ENCODE measurements around the gene ADGRE3.

Gene ADGRE3

GRCh38 chr19:14715841-14716240 lies 41.2 kb upstream of the ADGRE3 start:
- Histone ChIP-seq H2BK12ac (ENCODE audit: low read length) (no peak overlapping the region), H4K91ac (ENCODE audit: low read depth, low read length) (no peak overlapping the region), H3K27me3 (ENCODE audit: insufficient read depth, low read length) (no peaks in the 10 kb centered on the region), H3K23ac (ENCODE audit: low read length) (no peak overlapping the region), H3K36me3 (ENCODE audit: control insufficient read depth in 1 of 2, insufficient read depth in 2 of 2, low read length in 2 of 2) (peaks cover 31 to 45% of the 10 kb centered on the region in 2 experiments), H3K9ac (ENCODE audit: low read length) (no peak overlapping the region), H3K4me3 (ENCODE audit: low read depth, low read length) (no peak overlapping the region), H2AFZ (ENCODE audit: insufficient read depth, low read length, poor library complexity) (no peak overlapping the region), H3K4me1 (ENCODE audit: control insufficient read depth in 1 of 2, insufficient read depth in 2 of 2, low read length in 2 of 2) (no peaks in the 10 kb centered on the region), H3K79me2 (ENCODE audit: control insufficient read depth, insufficient read depth, low read length, poor library complexity) (no peaks in the 10 kb centered on the region), H3K79me1 (ENCODE audit: low read length) (no peaks in the 10 kb centered on the region), H4K12ac (ENCODE audit: low read depth, low read length) (no peak overlapping the region), H3K4me2 (ENCODE audit: low read length) (no peak overlapping the region), H2BK120ac (ENCODE audit: insufficient read depth, low read length, poor library complexity) (no peak overlapping the region), H2AK5ac (ENCODE audit: low read length) (no peak overlapping the region), H2BK5ac (ENCODE audit: low read depth, low read length, poor library complexity) (no peak overlapping the region), H3K27ac (ENCODE audit: low read depth, low read length) (no peak overlapping the region), H4K8ac (ENCODE audit: low read depth, low read length) (no peak overlapping the region), H3K14ac (ENCODE audit: low read length) (no peak overlapping the region), H3K9me3 (ENCODE audit: insufficient read depth, low read depth, low read length) (peaks cover 39% of the 10 kb centered on the region), H3K18ac (ENCODE audit: low read length) (no peak overlapping the region), H3K4ac (ENCODE audit: low read depth, low read length) (no peak overlapping the region)
- no CpG with 5 or more reads among the region's 4 CpGs for WGBS (ENCODE audit: extremely low coverage, insufficient coverage, insufficient read length)
- DNase-seq = no peak

- Histone ChIP-seq H2BK120ac (ENCODE audit: insufficient read depth, low read length, poor library complexity) (no peak overlapping the region), H3K4me2 (ENCODE audit: low read length) (no peak overlapping the region), H3K14ac (ENCODE audit: low read length) (no peak overlapping the region), H3K18ac (ENCODE audit: low read length) (no peak overlapping the region), H2AFZ (ENCODE audit: insufficient read depth, low read length, poor library complexity) (no peak overlapping the region), H3K23ac (ENCODE audit: low read length) (no peak overlapping the region), H4K12ac (ENCODE audit: low read depth, low read length) (no peak overlapping the region), H3K79me2 (ENCODE audit: control insufficient read depth, insufficient read depth, low read length, poor library complexity) (no peaks in the 10 kb centered on the region), H4K8ac (ENCODE audit: low read depth, low read length) (no peak overlapping the region), H4K91ac (ENCODE audit: low read depth, low read length) (no peak overlapping the region), H3K36me3 (ENCODE audit: control insufficient read depth in 1 of 2, insufficient read depth in 2 of 2, low read length in 2 of 2) (peaks cover 45 to 69% of the 10 kb centered on the region in 2 experiments), H3K79me1 (ENCODE audit: low read length) (no peaks in the 10 kb centered on the region), H2BK5ac (ENCODE audit: low read depth, low read length, poor library complexity) (no peak overlapping the region), H3K4me3 (ENCODE audit: low read depth, low read length) (no peak overlapping the region), H2BK12ac (ENCODE audit: low read length) (no peak overlapping the region), H3K4ac (ENCODE audit: low read depth, low read length) (no peak overlapping the region), H3K27me3 (ENCODE audit: insufficient read depth, low read length) (no peaks in the 10 kb centered on the region), H3K9me3 (ENCODE audit: insufficient read depth, low read depth, low read length) (peaks cover 23% of the 10 kb centered on the region), H3K4me1 (ENCODE audit: control insufficient read depth in 1 of 2, insufficient read depth in 2 of 2, low read length in 2 of 2) (no peaks in the 10 kb centered on the region), H3K9ac (ENCODE audit: low read length) (no peak overlapping the region), H2AK5ac (ENCODE audit: low read length) (no peak overlapping the region), H3K27ac (ENCODE audit: low read depth, low read length) (no peak overlapping the region)
- DNase-seq = no peak
- no CpG with 5 or more reads among the region's 6 CpGs for WGBS (ENCODE audit: extremely low coverage, insufficient coverage, insufficient read length)
These were observed 29.8 kb upstream of the ADGRE3 start for GRCh38 chr19:14704450-14704849.

GRCh38 chr19:14703833-14704232 lies 29.2 kb upstream of the ADGRE3 start:
- Histone ChIP-seq H3K4me2 (ENCODE audit: low read length) (no peak overlapping the region), H2AK5ac (ENCODE audit: low read length) (no peak overlapping the region), H2BK12ac (ENCODE audit: low read length) (no peak overlapping the region), H3K14ac (ENCODE audit: low read length) (no peak overlapping the region), H4K12ac (ENCODE audit: low read depth, low read length) (no peak overlapping the region), H3K4ac (ENCODE audit: low read depth, low read length) (no peak overlapping the region), H2AFZ (ENCODE audit: insufficient read depth, low read length, poor library complexity) (no peak overlapping the region), H4K91ac (ENCODE audit: low read depth, low read length) (no peak overlapping the region), H3K23ac (ENCODE audit: low read length) (no peak overlapping the region), H3K27me3 (ENCODE audit: insufficient read depth, low read length) (no peaks in the 10 kb centered on the region), H3K4me3 (ENCODE audit: low read depth, low read length) (no peak overlapping the region), H2BK5ac (ENCODE audit: low read depth, low read length, poor library complexity) (no peak overlapping the region), H3K79me2 (ENCODE audit: control insufficient read depth, insufficient read depth, low read length, poor library complexity) (no peaks in the 10 kb centered on the region), H3K18ac (ENCODE audit: low read length) (no peak overlapping the region), H3K36me3 (ENCODE audit: control insufficient read depth in 1 of 2, insufficient read depth in 2 of 2, low read length in 2 of 2) (peaks cover 45 to 70% of the 10 kb centered on the region in 2 experiments), H2BK120ac (ENCODE audit: insufficient read depth, low read length, poor library complexity) (no peak overlapping the region), H3K4me1 (ENCODE audit: control insufficient read depth in 1 of 2, insufficient read depth in 2 of 2, low read length in 2 of 2) (no peaks in the 10 kb centered on the region), H3K79me1 (ENCODE audit: low read length) (no peaks in the 10 kb centered on the region), H3K9ac (ENCODE audit: low read length) (no peak overlapping the region), H4K8ac (ENCODE audit: low read depth, low read length) (no peak overlapping the region), H3K27ac (ENCODE audit: low read depth, low read length) (no peak overlapping the region), H3K9me3 (ENCODE audit: insufficient read depth, low read depth, low read length) (peaks cover 23% of the 10 kb centered on the region)
- WGBS (ENCODE audit: extremely low coverage, insufficient coverage, insufficient read length) = no CpG with 5 or more reads among the region's 6 CpGs
- no peak for DNase-seq

GRCh38 chr19:14700711-14701375 lies 26.2 kb upstream of the ADGRE3 start:
- Histone ChIP-seq H3K36me3 (ENCODE audit: control insufficient read depth in 1 of 2, insufficient read depth in 2 of 2, low read length in 2 of 2) (peaks cover 39 to 60% of the 10 kb centered on the region in 2 experiments), H4K12ac (ENCODE audit: low read depth, low read length) (no peak overlapping the region), H2BK12ac (ENCODE audit: low read length) (no peak overlapping the region), H3K9ac (ENCODE audit: low read length) (no peak overlapping the region), H3K79me2 (ENCODE audit: control insufficient read depth, insufficient read depth, low read length, poor library complexity) (no peaks in the 10 kb centered on the region), H3K27me3 (ENCODE audit: insufficient read depth, low read length) (no peaks in the 10 kb centered on the region), H2BK120ac (ENCODE audit: insufficient read depth, low read length, poor library complexity) (no peak overlapping the region), H3K4ac (ENCODE audit: low read depth, low read length) (no peak overlapping the region), H4K8ac (ENCODE audit: low read depth, low read length) (no peak overlapping the region), H4K91ac (ENCODE audit: low read depth, low read length) (no peak overlapping the region), H3K9me3 (ENCODE audit: insufficient read depth, low read depth, low read length) (peaks cover 13% of the 10 kb centered on the region), H3K18ac (ENCODE audit: low read length) (no peak overlapping the region), H3K4me1 (ENCODE audit: control insufficient read depth in 1 of 2, insufficient read depth in 2 of 2, low read length in 2 of 2) (no peaks in the 10 kb centered on the region), H3K27ac (ENCODE audit: low read depth, low read length) (no peak overlapping the region), H3K4me3 (ENCODE audit: low read depth, low read length) (no peak overlapping the region), H2BK5ac (ENCODE audit: low read depth, low read length, poor library complexity) (no peak overlapping the region), H3K23ac (ENCODE audit: low read length) (no peak overlapping the region), H3K14ac (ENCODE audit: low read length) (no peak overlapping the region), H2AK5ac (ENCODE audit: low read length) (no peak overlapping the region), H3K4me2 (ENCODE audit: low read length) (no peak overlapping the region), H3K79me1 (ENCODE audit: low read length) (no peaks in the 10 kb centered on the region), H2AFZ (ENCODE audit: insufficient read depth, low read length, poor library complexity) (no peak overlapping the region)
- no CpG with 5 or more reads among the region's 9 CpGs for WGBS (ENCODE audit: extremely low coverage, insufficient coverage, insufficient read length)
- no peak for DNase-seq
